MG63 (cell line): ENCODE measurements around the gene NLRP9. TPM values are rescaled to one million over a fixed set of nuclear protein-coding genes. Genes with fewer than 3 reads are reported as not detected.

Source experiments
- total RNA-seq: library from RNA; depleted of rRNA; stranded (reverse); fragments of >200 nt; shearing (Covaris generic); gene quantifications from 2 replicates; pipeline ENCODE4 v1.2.3, GENCODE V29; 2014; ENCODE audit warnings: low replicate concordance; rRNA removed

NLRP9 gene
- total RNA-seq, 1 experiment from 2014 or later, result not detected

Other genes with a start within 250 kb of the NLRP9 start
- gene SSC5D, start 250.0 kb downstream of the NLRP9 start, total RNA-seq, result 1.4 TPM in 1 of 2 replicates, not detected in the other
- gene SBK2, start 201.3 kb downstream of the NLRP9 start, total RNA-seq, result 0.20 TPM in 1 of 2 replicates, not detected in the other
- gene SBK3, start 192.9 kb downstream of the NLRP9 start, total RNA-seq, result 0.43 TPM in 1 of 2 replicates, not detected in the other
- gene ZNF579, start 157.6 kb downstream of the NLRP9 start, total RNA-seq, result 7.2 and 8.6 TPM in 2 replicates
- 2.9 and 4.0 TPM in 2 replicates for gene FIZ1, start 138.9 kb downstream of the NLRP9 start, total RNA-seq
- 7.9 and 22.4 TPM in 2 replicates for gene ZNF524, start 138.1 kb downstream of the NLRP9 start, total RNA-seq
- 0.66 and 0.69 TPM in 2 replicates for gene ZNF865, start 132.8 kb downstream of the NLRP9 start, total RNA-seq
- 9.0 and 12.6 TPM in 2 replicates for gene ZNF784, start 113.8 kb downstream of the NLRP9 start, total RNA-seq
- gene ZNF580, start 97.4 kb downstream of the NLRP9 start, total RNA-seq, result 7.5 and 8.0 TPM in 2 replicates
- 8.7 and 17.5 TPM in 2 replicates for gene ZNF581, start 94.8 kb downstream of the NLRP9 start, total RNA-seq
- gene CCDC106, start 90.2 kb downstream of the NLRP9 start, total RNA-seq, result 1.3 and 4.8 TPM in 2 replicates
- 128 and 226 TPM in 2 replicates for gene U2AF2, start 83.4 kb downstream of the NLRP9 start, total RNA-seq
- 57.1 and 158 TPM in 2 replicates for gene EPN1, start 63.2 kb downstream of the NLRP9 start, total RNA-seq
- gene RFPL4A, start 20.7 kb upstream of the NLRP9 start, total RNA-seq, result not detected in 2 replicates
- gene RFPL4AL1, start 30.7 kb upstream of the NLRP9 start, total RNA-seq, result not detected in 2 replicates
- not detected in 2 replicates for gene NLRP11, start 93.6 kb upstream of the NLRP9 start, total RNA-seq
- gene NLRP4, start 98.1 kb upstream of the NLRP9 start, total RNA-seq, result not detected in 2 replicates
- not detected in 2 replicates for gene NLRP13, start 193.9 kb upstream of the NLRP9 start, total RNA-seq
- gene NLRP8, start 209.4 kb upstream of the NLRP9 start, total RNA-seq, result not detected in 2 replicates
- gene NLRP5, start 248.4 kb upstream of the NLRP9 start, total RNA-seq, result not detected in 2 replicates